ENCODE results near the gene PRODH.
"Not testable (repeated sequence)": the region's sequence is repeated elsewhere in the genome, so short reads cannot be mapped to it uniquely, and the experiment has no call there.

The PRODH gene

GRCh38 chr22:18927020-18927419, 9.1 kb downstream of the PRODH start:
- in situ Hi-C loops (cut with HindIII; ENCODE audit: low sequenced_read_pairs) = no loop called here
- TF ChIP-seq CTCF (IDR thresholded peaks at IDR 0.05; ENCODE audit: low read depth, low read length) = no peak
- DNase-seq (ENCODE audit: low read depth, low spot score) = no peak
- H3K4me3 ChIP-seq (ENCODE audit: low read depth, low read length) = no peak overlapping the region

DNA sequence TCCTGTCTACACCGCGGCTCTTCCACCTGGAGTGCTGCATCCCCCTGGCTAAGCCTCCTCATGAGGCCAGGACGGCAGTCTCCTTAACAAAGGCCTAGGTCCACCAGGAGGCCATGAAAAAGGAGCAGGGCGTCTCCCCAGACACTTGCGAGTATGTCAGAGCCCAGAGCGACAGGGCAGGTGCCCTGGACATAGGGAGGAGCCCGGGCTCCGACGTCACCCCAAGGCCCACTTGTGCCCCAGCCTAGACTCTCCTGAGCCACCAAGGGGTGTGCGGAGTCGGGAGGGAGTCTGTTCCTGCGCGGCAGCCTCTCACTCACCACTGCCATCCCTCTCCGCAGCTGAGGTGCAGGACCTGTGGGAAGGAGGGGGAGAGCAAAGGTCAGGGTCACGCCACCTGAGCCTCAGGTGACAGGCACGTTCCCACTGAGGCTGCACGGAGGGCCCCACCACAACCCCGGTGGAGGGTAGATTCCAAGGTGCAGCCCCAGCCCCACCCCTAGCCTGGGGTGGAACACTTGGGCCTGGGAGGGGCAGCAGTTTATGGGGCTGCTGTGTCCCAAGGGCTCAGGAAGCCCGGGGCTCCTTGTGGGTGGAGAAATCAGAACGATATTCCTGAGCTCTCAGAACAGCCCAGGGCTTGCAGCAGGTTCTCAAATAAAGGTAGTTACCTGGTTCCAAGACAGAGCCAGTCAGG, 10.6 kb downstream of the PRODH start:
- no peak overlapping the region for H3K4me3 ChIP-seq (ENCODE audit: low read depth, low read length)
- in situ Hi-C loops (cut with HindIII; ENCODE audit: low sequenced_read_pairs) = no loop called here
- no peak for TF ChIP-seq CTCF (IDR thresholded peaks at IDR 0.05; ENCODE audit: low read depth, low read length)
- no peak for DNase-seq (ENCODE audit: low read depth, low spot score)

DNA sequence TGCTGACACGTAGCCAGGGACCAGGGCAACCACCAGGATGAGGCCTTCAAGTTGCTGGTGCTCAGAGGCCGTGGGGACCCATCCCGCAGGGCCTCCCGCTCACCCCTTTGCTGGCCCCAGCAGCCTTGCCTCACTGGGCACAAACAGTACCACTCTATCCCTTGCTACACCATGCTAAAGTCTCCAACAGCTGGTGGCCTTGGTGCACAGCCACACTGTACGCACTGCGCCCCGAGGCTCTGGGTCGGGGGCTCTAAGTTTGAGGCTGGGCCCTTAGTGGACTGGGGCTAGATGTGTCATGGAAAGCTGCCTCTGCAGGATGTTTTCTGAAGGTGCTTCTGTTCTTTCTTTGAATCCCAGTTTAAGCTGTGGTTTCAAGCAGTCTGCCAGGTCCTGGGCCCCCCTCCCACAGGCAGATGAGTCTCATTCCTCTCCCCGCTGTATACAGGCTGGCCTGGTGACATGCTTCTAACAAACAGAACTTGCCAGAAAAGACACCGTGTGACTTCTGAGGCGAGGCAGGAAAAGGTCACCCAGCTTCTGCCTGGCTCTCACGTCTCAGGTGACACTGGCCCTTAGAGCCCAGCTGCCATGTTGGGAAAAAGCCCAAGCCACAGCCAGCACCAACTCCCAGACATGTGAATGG, 15.7 kb downstream of the PRODH start:
- DNase-seq (ENCODE audit: low read depth, low spot score); in situ Hi-C loops (cut with HindIII; ENCODE audit: low sequenced_read_pairs): not testable (repeated sequence)

GRCh38 chr22:18917818-18918217, 18.3 kb downstream of the PRODH start:
- H3K4me3 ChIP-seq (ENCODE audit: low read depth, low read length); in situ Hi-C loops (cut with HindIII; ENCODE audit: low sequenced_read_pairs); DNase-seq (ENCODE audit: low read depth, low spot score): not testable (repeated sequence)

More for the DNA sequence above, 15.7 kb downstream of the PRODH start:
- not testable (repeated sequence) for H3K4me3 ChIP-seq (ENCODE audit: low read depth, low read length)

- in situ Hi-C loops (cut with HindIII; ENCODE audit: low sequenced_read_pairs); H3K4me3 ChIP-seq (ENCODE audit: low read depth, low read length): not testable (repeated sequence)
Measured at GRCh38 chr22:18915550-18915949, 20.5 kb downstream of the PRODH start.

DNA sequence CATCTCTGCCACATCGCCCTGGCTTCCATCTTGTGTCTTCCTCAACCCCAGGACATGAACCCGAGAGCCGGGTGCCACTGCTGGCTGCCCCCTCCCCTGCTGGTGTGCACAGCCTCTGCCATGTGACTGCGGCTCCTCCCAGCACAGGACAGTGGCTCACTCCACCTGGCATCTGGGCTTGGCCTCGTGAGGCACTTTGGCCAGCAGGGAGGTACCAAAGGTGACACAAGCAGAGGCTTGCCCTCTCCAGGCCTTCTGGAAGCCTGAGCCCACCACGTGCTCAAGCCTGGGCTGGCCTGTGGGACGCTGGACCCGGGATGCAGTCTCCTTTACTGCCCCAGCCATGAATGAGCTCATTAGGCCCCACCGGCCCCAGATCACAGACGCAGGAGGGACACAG, 21.5 kb downstream of the PRODH start:
- in situ Hi-C loops (cut with HindIII; ENCODE audit: low sequenced_read_pairs); H3K4me3 ChIP-seq (ENCODE audit: low read depth, low read length); DNase-seq (ENCODE audit: low read depth, low spot score): not testable (repeated sequence)

More at GRCh38 chr22:18915550-18915949, 20.5 kb downstream of the PRODH start:
- DNase-seq (ENCODE audit: low read depth, low spot score) = not testable (repeated sequence)

GRCh38 chr22:18912264-18912946, 23.7 kb downstream of the PRODH start:
- H3K4me3 ChIP-seq (ENCODE audit: low read depth, low read length); in situ Hi-C loops (cut with HindIII; ENCODE audit: low sequenced_read_pairs); DNase-seq (ENCODE audit: low read depth, low spot score): not testable (repeated sequence)

DNA sequence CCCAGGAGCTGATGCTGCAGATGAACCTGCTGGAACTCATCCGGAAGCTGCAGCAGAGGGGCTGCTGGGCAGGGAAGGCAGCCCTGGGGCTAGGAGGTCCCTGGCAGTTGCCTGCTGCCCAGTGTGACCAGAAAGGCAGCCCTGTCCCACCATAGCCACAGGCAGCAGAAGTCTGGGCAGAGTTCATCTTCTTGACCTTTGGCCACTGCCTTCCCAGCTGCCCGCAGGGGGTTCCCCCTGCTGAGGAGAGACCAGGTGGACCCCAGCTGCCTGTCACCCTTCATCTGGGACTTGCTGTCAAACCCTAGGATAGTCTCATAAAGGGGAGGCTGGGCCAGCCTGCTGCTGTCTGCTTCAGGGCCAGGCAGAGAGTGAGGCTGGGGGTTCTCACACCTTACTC, 24.6 kb downstream of the PRODH start:
- DNase-seq (ENCODE audit: low read depth, low spot score); H3K4me3 ChIP-seq (ENCODE audit: low read depth, low read length); in situ Hi-C loops (cut with HindIII; ENCODE audit: low sequenced_read_pairs): not testable (repeated sequence)

DNA sequence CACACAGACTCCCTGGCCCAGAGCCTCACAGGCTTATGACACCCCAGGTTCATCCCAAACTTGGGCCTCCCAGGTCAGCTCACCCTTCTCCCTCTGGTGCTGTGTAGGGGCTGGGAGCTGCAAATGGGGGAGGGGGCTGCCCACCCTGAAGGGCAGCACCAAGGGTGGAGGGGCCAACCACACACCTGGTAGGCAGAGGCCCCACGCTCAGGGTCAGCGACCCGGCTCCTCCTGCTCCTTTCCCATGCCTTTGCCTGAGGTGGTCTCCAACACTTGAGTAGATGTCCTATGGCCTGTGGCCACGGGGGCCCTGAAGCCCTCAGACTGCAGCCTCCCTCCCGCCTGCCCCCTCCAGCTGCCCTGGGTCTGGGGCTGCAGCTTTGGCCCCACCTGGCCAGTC, 26.5 kb downstream of the PRODH start:
- no peak for TF ChIP-seq CTCF (IDR thresholded peaks at IDR 0.05; ENCODE audit: low read depth, low read length)
- no peak for DNase-seq (ENCODE audit: low read depth, low spot score)
- H3K4me3 ChIP-seq (ENCODE audit: low read depth, low read length) = no peak overlapping the region
- in situ Hi-C loops (cut with HindIII; ENCODE audit: low sequenced_read_pairs) = no loop called here

All from astrocyte of the spinal cord (primary cell).